ENCODE results near the gene PTAFR. TPM values are rescaled to one million over a fixed set of nuclear protein-coding genes. Genes with fewer than 3 reads are reported as not detected.

The PTAFR gene
- total RNA-seq, 2 experiments from 2014 or later = 0.47 to 0.53 TPM

GRCh38 chr1:28145728-28146127 is 30.8 kb downstream of the PTAFR start:
- no peaks in the 10 kb centered on the region for H3K4me1 Mint-ChIP-seq (ENCODE audit: low read depth)
- H3K36me3 Mint-ChIP-seq (ENCODE audit: low read depth) = no peaks in the 10 kb centered on the region
- no peaks in the 10 kb centered on the region for H3K9me3 ChIP-seq (ENCODE audit: control insufficient read depth in 1 of 2, insufficient read depth in 1 of 2, low read length in 2 of 2)
- H3K9me3 Mint-ChIP-seq = no peaks in the 10 kb centered on the region
- ChIA-PET CTCF (no interaction called here), POLR2A (interaction anchor here (0.6 kb wide), 1 partner anchor 436 kb away, joined by 3 read pairs; no protein-coding TSS in a partner anchor)
- H3K27me3 ChIP-seq (ENCODE audit: control insufficient read depth in 1 of 2, insufficient read depth in 2 of 2, low read length in 2 of 2) = no peaks in the 10 kb centered on the region
- no peak overlapping the region for H3K4me3 ChIP-seq (ENCODE audit: low read length)
- intact Hi-C loops (cut with DNase I, micrococcal nuclease) = no loop called here
- H3K27ac ChIP-seq (ENCODE audit: low read depth in 1 of 2, low read length in 2 of 2) = no peak overlapping the region
- DNase-seq (no peak), ATAC-seq (ENCODE audit: poor library complexity) (no peak)
- H3K36me3 ChIP-seq (ENCODE audit: insufficient read depth, low read length) = no peaks in the 10 kb centered on the region
- H3K4me1 ChIP-seq (ENCODE audit: insufficient read depth, low read length) = no peaks in the 10 kb centered on the region
- no peak for TF ChIP-seq CTCF (IDR thresholded peaks at IDR 0.05)
- H3K27me3 Mint-ChIP-seq = no peaks in the 10 kb centered on the region
- no peak overlapping the region for H3K27ac Mint-ChIP-seq
- H3K4me3 Mint-ChIP-seq = no peak overlapping the region

GRCh38 chr1:28144203-28145135 is 32.0 kb downstream of the PTAFR start:
- Histone ChIP-seq H3K36me3 (ENCODE audit: insufficient read depth, low read length) (no peaks in the 10 kb centered on the region), H3K27ac (ENCODE audit: low read depth in 1 of 2, low read length in 2 of 2) (no peak overlapping the region)

GRCh38 chr1:28143496-28144202 is 32.8 kb downstream of the PTAFR start:
- ChIA-PET CTCF (interaction anchor here (1.1 kb wide), 1 partner anchor 18 kb away, joined by 3 read pairs; no protein-coding TSS in a partner anchor), POLR2A (no interaction called here)
- no peak overlapping the region for H3K4me3 Mint-ChIP-seq
- H3K27me3 ChIP-seq (ENCODE audit: control insufficient read depth in 1 of 2, insufficient read depth in 2 of 2, low read length in 2 of 2) = no peaks in the 10 kb centered on the region
- H3K27me3 Mint-ChIP-seq = no peaks in the 10 kb centered on the region
- no peaks in the 10 kb centered on the region for H3K4me1 ChIP-seq (ENCODE audit: insufficient read depth, low read length)
- H3K4me3 ChIP-seq (ENCODE audit: low read length) = no peak overlapping the region
- no peaks in the 10 kb centered on the region for H3K9me3 Mint-ChIP-seq
- no peaks in the 10 kb centered on the region for H3K4me1 Mint-ChIP-seq (ENCODE audit: low read depth)
- no peaks in the 10 kb centered on the region for H3K36me3 Mint-ChIP-seq (ENCODE audit: low read depth)
- intact Hi-C loops (cut with DNase I, micrococcal nuclease) = no loop called here
- TF ChIP-seq CTCF (IDR thresholded peaks at IDR 0.05) = no peak
- H3K27ac ChIP-seq (ENCODE audit: low read depth in 1 of 2, low read length in 2 of 2) = no peak overlapping the region
- no peaks in the 10 kb centered on the region for H3K9me3 ChIP-seq (ENCODE audit: control insufficient read depth in 1 of 2, insufficient read depth in 1 of 2, low read length in 2 of 2)
- DNase-seq (no peak), ATAC-seq (ENCODE audit: poor library complexity) (no peak)
- no peak overlapping the region for H3K27ac Mint-ChIP-seq
- no peaks in the 10 kb centered on the region for H3K36me3 ChIP-seq (ENCODE audit: insufficient read depth, low read length)

More at GRCh38 chr1:28144203-28145135, 32.0 kb downstream of the PTAFR start:
- POLR2A ChIA-PET = no interaction called here
- ATAC-seq (ENCODE audit: poor library complexity) (no peak), DNase-seq (peak in 2 of 14 experiments; percentile 36 to 46)
- Mint-ChIP-seq H3K36me3 (ENCODE audit: low read depth) (no peaks in the 10 kb centered on the region), H3K4me1 (ENCODE audit: low read depth) (no peaks in the 10 kb centered on the region), H3K27me3 (no peaks in the 10 kb centered on the region), H3K27ac (no peak overlapping the region), H3K9me3 (no peaks in the 10 kb centered on the region), H3K4me3 (no peak overlapping the region)
- TF ChIP-seq CTCF (IDR thresholded peaks at IDR 0.05) = no peak
- Histone ChIP-seq H3K9me3 (ENCODE audit: control insufficient read depth in 1 of 2, insufficient read depth in 1 of 2, low read length in 2 of 2) (no peaks in the 10 kb centered on the region), H3K4me3 (ENCODE audit: low read length) (no peak overlapping the region), H3K4me1 (ENCODE audit: insufficient read depth, low read length) (no peaks in the 10 kb centered on the region), H3K27me3 (ENCODE audit: control insufficient read depth in 1 of 2, insufficient read depth in 2 of 2, low read length in 2 of 2) (no peaks in the 10 kb centered on the region)
- CTCF ChIA-PET = no interaction called here
- intact Hi-C loops (cut with DNase I, micrococcal nuclease) = no loop called here

All from CD4-positive, alpha-beta T cell (primary cell).